Anterior cingulate cortex (tissue), 58 donors: ENCODE measurements around the gene PLCB4.
"Not testable (repeated sequence)": the region's sequence is repeated elsewhere in the genome, so short reads cannot be mapped to it uniquely, and the experiment has no call there.

Experiments used
- DNase-seq, 58 donors: peaks; one replicate each; lab custom pipeline; 2025; lab: John Stamatoyannopoulos, UW

PLCB4 gene

DNA sequence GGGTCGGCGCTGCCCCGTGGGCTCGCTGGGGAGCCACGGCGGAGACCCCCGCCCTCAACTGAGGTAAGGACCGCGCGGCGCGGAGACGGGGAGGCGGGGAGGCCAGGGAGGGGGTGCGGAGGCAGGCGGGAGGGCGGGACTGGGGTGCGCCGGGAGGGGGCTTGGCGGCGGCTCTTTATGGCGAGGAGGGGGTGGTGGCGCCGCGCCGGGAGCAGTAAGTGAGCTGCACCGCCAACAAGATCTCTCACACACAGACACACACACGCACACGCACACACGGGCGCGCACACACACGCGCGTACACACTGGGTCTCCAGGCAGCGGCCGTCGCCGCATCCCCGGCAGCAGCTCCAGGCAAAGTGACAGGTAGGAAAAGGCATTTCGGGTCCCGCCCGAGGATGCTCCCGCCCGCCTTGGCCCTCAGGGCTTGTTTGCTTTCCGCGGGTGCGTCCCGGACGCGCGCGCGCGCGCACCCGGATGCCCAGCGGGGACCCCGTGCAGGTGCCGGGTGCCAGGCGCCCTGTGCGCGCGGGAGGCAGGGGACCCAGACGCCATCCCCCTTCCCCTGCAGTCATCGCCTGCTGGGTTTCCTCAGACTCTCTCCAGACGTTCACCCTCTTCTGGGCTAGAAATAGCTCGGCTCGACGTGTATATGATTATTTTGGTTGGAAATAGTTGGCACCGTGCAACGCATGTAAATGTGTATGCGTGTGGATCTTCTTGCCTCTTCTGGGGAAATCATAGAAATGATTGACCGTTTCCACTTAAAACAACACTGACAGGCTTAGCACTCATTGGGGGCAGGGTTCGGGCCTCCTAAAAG lies at the start of gene PLCB4:
Gene PLCB4 (plus strand): TSS at position 247 of the 823 bp plus-strand sequence. CDS start 238,728 bp downstream, outside the sequence.
- DNase-seq: peak in 36 of 58 donors; percentile 2 to 72 (median 28)

DNA sequence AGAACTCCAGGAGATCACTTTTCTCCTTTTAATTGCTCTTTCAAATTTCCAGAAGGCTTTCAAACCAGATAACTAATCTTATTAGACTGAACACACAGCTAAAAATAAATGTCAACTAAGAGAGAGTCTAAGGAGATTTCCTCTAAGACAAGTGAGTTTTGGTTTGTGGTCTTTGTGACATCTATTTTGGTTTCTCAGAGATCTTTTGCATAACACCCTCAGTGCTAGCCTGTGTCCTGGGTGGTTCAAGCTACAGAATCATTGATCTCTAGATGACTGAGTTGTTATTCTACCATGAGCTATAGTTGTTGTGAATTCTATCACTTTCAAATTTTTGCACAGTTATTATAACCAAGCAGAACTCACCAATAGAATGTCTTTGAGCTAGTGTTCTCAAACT lies 49.1 kb upstream of the PLCB4 start:
- no peak for DNase-seq

DNA sequence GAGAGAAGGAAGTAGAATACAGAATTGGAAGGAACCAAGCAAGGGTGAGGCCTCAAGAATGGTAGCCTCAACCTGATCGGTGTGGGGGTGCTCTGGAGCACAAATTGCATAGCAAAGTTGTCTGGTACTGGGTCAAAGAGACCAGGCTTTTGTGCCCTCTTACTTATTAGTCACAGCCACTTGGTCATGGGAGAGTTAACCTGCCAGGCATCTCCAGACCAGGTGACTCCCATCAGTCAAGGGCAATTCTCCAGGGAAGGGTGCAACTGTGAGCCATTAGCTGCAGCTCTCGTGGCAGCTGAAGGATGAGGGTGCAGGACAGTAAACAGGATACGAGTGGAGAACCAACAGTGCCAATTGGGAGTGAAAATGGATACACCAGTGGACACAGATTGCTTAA lies 47.7 kb upstream of the PLCB4 start:
- no peak for DNase-seq

DNA sequence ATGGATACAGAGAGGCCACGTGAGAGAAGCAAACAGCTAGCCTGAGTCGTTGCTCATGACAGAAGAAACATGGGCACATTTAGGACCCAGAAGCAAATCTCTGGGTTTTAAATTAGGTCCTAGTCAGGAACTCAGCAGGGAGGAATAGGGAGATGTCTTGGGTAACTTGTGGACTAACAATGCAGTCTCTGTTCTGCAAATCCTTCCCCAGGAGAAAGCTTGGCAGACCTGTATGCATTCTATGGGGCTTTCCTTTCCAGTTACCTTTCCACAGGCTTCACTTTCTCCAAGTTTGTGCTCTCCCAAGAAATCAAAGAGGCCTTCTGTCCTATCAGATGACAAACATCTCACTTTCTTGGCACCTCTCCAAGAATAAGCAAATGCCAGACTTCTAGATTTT lies 47.2 kb upstream of the PLCB4 start:
- DNase-seq: no peak

DNA sequence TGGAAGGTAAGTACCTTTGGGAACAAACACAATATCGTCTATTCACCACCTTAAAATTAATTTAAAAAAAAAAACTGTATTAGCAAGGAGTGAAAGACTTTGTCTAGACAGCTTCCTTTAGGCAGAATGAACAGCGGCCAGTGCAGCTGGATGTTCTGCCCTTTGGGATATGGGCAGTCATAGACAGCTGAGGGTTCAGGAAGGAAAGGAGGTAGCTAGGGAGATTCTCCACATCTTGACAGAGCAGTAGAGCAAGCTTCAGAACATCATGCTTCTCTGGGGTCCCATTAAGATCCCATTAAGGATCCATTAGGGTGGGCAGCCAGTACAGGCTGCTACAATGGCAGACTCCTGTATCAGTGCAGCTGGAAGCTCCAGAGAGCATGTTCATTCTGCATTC lies 46.5 kb upstream of the PLCB4 start:
- no peak for DNase-seq

DNA sequence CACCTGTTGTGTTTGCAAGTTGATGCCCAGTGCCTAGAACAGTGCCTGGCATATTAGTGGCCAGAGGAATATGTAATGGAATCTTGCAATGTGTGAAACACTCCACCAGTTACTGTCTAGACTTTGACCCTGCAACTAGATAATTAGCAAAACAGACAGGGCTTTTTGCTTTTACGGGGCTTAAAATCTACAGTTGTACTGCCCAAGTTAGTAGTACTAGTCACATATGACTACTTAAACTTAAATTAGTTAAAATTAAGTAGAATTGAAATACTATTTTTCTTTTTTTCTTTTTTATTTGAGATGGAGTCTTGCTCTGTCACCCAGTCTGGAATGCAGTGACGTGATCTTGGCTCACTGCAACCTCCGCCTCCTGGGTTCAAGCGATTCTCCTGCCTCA lies 44.3 kb upstream of the PLCB4 start:
- no peak for DNase-seq

DNA sequence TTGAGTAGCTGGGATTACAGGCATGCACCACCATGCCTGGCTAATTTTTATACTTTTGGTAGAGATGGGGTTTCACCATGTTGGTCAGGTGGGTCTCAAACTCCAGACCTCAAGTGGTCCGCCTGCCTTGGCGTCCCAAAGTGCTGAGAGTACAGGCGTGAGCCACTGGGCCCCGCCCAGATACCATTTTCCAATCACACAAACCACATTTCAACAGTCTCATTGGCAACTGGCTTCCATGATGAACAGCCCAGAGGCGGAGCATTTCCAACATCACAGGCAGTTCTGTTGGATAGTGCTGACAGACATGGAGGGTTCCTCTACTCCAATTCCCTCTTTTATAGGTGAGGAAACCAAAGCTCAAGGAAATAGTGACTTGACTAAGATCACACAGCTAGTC lies 43.9 kb upstream of the PLCB4 start:
- DNase-seq: no peak

DNA sequence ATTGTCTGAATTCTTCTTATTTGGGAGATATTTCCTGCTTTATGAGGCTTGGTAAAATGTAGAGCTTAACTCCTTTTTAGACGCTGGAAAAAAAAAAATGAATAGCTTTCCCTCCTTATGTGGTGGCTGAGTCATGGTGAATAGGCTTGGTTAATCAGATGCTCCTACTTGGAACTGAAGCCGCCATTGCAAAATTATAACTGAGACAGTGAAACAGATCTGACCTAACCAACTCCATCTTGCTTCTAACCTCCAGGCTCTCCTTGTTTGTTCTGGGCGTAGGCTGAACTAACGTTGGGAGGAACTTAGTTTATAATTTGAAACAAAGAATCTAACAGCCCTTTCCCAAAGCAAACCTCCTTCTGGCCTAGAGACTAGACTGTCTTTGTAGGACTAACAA lies 43.2 kb upstream of the PLCB4 start:
- no peak for DNase-seq

DNA sequence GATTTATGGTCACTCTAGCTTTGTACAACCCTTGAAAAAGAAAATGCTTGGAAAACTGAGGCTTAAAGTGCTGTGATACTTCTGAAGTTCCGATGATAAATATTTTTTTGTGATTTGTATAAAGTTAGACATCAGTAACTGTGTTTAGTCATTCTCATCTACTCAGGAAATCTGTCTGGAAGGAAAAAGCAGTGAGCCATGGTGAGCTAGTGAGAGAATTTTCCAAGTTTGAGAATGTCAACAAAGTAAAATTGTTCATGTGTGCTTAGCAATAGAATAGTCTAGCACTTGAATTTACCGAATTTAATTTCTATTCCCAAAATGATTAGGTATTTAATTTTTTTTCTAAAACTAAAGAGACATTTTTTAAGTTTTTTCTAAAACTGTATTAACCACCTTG lies 41.3 kb upstream of the PLCB4 start:
- DNase-seq: no peak

DNA sequence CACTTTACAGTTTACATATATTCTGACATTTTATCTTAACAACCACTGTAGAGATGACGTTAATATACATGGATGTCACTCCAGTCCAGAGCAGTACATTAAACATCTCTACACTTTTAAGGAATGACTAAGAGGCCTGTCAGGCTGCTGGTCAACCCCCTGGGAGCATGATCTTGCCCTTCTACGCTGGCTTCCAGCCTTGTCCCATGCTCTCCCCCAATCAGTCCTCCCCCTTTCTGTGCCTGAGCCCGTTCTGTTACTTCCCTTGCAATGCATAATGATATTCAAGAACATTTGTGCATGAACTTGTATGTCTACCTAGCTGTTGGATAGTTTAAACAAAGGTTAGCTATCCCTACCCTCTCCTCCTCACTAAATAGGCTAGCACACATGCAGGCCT lies 40.5 kb upstream of the PLCB4 start:
- DNase-seq: no peak

DNA sequence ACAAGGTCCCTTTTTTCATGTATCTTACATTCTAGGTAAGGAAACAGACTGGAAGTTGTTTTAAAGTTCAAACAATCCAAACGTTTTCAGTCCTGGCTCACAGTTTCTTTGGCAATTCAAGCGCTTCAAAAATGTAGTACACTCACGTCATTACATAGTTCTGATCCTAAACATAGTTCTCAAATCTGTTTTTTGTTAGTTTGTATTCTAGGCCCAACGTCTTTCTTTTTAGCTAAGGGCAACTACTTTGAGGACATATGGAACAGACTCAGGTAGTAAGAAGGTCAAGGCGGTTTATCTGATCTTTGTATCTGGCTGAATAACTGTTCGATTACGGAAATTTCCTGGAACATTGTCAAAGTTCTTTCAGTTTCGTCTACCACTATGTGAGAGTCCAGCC lies 36.9 kb upstream of the PLCB4 start:
- no peak for DNase-seq

DNA sequence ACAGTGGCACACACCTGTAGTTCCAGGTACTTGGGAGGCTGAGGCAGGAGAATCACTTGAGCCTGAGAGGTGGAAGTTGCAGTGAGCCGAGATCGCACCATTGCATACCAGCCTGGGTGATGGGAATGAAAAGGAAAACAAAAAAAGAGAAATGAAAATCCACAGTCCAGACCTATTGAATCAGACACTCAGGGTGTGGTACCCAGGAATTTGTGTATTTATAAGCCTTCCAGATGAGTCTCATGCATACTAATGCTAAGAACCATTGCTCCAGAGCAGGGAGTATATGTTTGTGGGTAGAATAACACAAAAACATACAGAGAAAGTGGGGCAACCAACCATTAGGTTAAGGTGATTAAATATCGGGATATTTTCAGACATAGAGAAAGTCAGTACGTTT lies 36.1 kb upstream of the PLCB4 start:
- DNase-seq: no peak

DNA sequence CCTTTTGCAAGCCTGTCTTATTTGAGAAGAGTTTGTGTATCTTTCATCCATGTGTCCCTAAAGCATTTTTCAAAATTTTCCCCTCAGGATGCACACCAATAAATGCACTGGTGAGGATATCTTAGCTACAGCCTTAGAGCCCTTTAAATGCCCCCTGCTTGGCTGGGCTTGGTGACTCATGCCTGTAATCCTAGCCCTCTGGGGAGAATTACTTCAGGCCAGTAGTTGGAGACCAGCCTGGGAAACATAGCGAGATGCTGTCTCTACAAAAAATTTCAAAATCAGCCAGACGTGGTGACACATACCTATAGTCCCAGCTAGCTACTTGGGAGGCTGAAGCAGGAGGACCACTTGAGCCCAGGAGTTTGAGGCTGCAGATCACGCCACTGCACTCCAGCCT lies 33.8 kb upstream of the PLCB4 start:
- DNase-seq: no peak

DNA sequence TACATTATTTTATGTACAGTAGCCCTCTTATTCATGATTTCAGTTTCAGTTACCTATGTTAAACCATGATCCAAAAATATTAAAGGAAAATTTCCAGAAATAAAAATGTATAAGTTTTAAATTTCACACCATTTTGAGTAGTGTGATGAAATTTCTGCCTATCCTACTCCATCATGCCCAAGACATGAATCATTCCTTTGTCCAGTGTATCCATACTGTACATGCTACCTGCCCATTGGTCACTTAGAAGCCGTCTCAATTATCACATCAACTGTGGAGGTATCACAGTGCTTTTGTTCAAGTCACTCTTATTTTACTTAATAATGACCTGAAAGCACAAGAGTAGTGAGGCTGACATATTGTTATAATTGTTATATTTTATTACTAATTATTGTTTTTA lies 32.3 kb upstream of the PLCB4 start:
- DNase-seq: no peak

DNA sequence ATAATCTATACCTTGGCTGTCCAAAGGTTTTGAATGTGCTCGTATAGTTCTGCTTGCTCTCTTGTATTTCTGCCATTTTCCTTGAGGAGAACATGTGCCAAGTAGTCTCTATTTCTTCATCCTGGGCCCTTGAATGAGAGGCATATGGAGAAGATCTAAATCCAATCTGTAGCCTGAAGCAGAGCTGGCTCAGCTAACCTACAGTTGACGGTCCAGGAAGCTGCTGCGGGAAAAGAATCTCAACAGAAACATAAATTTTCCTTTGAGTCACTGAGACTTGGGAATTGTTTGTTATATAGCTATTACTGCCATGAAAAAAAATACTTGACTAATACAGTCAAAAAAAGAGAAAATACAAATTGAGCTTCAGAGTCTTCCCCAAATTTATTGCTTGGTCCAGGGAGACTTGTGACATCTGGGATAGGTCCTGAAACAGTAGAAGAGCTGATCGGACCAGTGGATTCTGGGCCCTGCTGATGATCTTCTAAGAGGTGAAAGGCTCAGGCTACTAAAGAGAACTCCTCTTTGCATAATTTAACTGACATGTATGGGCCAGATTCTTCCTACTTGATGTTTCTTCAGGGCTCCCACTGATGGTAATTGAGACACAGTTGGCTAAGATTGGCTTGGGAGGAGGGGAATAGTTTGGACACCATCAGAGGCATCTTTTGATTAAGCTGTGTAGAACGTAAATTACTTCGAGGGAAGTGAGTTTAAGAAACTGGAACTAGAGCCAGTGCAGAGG lies 29.9 kb upstream of the PLCB4 start:
- no peak for DNase-seq

DNA sequence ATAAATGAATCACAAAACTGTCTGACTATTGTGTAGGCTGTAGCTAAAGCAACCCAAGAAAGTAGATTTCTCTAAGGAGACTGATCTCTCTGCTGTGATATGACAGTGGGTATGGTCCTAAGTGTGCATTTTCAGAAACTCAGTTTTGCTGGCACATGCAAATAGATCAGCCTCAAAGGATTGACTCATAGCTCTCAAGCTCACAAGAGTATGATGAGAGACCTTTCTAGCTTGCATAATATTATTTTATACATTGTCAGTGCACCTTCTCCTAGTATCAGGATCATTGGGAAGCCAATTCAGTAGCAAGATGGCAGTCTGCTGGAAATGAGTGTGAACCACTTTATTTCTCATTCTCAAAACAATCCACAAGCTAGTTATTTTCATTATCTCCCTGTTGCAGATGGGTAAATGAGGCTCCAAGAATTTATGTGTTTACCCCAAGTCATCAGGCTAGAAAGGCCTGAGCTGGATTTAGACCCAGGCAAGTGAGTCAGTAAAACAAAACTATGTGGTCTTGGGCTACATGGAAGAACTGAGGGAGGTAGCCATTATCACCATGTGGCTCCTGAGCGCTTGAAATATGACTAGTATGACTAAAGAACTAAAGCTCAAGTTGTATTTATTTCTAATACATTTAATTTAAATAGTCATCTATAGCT lies 27.9 kb upstream of the PLCB4 start:
- no peak for DNase-seq

DNA sequence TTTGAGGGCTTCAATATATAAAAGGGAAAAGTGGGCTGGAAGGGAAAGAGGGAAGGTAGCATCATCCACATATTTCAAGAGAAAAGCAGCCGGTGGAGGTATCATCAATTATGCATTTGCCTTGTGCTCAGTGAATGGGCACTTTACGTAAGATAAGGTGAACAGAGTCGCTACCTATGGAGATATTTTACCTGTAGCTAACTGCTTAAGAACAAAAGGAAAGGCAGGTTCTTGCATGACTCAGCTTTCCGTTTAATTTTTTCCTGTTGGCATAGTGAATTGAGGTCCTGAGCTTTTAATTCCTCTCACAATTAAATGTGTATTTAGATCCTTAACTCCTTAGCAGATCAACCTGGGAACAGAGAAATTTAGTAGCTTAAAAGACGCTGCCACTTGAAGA lies 25.5 kb upstream of the PLCB4 start:
- no peak for DNase-seq

DNA sequence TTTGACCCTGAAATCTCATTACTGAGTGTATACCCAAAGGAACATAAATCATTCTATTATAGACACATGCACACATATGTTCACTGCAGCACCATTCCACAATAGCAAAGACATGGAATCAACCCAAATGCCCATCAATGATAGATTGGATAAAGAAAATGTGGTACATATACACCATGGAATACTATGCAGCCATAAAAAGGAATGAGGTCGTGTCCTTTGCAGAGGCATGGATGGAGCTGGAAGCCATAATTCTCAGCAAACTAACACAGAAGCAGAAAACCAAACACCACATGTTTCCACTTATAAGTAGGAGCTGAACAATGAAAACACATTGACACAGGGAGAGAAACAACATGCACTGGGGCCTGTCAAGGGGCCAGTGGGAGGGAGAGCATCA lies 21.0 kb upstream of the PLCB4 start:
- DNase-seq: not testable (repeated sequence)

DNA sequence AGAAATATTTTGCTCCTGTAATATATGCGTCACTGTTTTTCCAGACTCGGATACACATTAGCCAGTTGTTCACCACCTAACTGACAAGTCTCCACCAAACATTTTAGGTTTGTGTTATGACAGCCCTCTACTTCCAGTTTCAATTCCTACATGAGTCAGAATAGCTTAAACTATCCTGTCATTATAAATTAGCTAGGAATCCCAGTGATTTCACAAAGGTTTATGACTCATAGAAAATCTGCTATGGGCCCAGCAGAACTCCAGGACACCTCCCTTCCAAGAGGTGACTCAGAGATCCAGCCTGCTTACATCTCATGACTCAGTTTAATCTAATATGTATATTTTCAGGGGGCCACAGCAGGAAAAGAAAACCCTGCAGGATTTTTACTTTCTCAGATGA lies 17.4 kb upstream of the PLCB4 start:
- DNase-seq: no peak

DNA sequence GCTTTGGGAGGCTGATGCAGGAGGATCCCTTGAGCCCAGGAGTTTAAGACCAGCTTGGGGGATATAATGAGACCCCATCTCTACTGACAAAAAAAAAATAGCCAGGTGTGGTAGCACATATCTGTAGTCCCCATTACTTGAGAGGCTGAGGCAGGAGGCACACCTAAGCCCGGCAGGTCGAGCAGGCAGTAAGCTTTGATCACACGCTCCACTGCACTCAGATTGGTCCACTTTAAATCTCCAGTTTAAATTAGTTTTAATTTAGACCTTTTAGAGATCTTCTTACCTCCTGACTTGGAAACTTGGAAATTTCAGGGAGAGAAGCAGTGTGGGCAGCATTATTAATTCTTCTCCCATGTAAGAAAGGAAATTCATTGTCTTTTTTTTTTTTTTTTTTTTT lies 16.8 kb upstream of the PLCB4 start:
- no peak for DNase-seq

DNA sequence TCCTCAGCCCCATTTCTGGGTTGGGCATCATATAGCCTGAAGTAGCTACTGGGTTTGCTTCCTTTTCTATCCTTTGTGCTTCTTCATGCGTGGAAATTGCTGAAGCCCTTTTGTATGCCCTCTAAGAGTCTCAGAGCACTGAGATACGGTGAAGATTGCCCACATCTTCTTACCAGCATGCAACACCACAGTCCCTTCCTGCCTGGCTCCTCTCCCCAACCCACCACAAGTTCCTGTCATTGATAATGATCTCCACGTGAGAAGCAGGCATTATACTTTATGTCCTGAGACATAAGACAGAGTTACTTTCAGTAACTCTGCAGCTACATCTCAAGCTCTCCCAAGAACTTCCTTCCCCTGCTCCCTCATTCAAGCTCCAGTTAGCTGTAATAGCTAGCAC lies 15.8 kb upstream of the PLCB4 start:
- no peak for DNase-seq

DNA sequence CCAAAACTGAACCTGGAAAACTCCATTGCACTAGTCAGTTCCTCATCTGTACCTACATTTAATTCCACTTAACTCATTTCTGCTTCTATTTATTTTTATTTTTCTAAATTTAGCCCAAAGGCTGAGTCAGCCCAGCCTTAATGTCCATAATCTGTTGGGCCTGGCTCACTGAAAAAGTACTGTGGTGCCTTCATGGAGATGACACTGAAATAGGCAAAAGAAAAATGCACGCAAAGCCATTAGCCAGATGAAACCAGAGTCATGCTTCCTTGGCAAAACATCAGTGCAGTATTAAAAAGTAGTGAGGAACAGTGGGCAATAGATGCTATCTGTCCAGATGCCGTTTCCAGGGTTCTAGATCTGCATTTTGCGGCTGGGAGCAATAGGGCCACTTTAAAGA lies 14.7 kb upstream of the PLCB4 start:
- no peak for DNase-seq
